ENCODE results near the gene STXBP6. TPM values are rescaled to one million over a fixed set of nuclear protein-coding genes. Genes with fewer than 3 reads are reported as not detected.

STXBP6 gene
- total and polyA plus RNA-seq, 2 of the 13 experiments (the other 11 are each of a cell fraction or from before 2014, with no cell fraction given) = 35.3 to 42.8 TPM

- 44% methylated on average over 10 of the region's 10 CpGs for WGBS (ENCODE audit: low lambda C conversion rate)
- no peak for ATAC-seq
- Histone ChIP-seq H3K36me3 (replicated peaks in 1 of 2; ENCODE audit: control insufficient read depth in 1 of 2, insufficient read depth in 2 of 2, low read length in 2 of 2) (no peaks in the 10 kb centered on the region), H3K79me2 (ENCODE audit: insufficient read depth, low read length) (no peaks in the 10 kb centered on the region), H3K27ac (ENCODE audit: extremely low read length, insufficient read depth, low read length) (no peak overlapping the region), H3K4me3 (replicated peaks in 1 of 3; ENCODE audit: insufficient read depth in 1 of 3, low read depth in 2 of 3, low read length in 3 of 3) (no peak overlapping the region), H3K9ac (ENCODE audit: insufficient read depth, low read depth, low read length) (no peak overlapping the region), H4K20me1 (ENCODE audit: insufficient read depth, low read length) (no peaks in the 10 kb centered on the region), H3K4me1 (ENCODE audit: insufficient read depth, low read length) (peaks cover 6% of the 10 kb centered on the region; the same call in 1 of the 2 replicates), H3K27me3 (ENCODE audit: control insufficient read depth in 1 of 2, insufficient read depth in 2 of 2, low read length in 2 of 2) (peaks cover 0 to 3% of the 10 kb centered on the region in 2 experiments; a peak in 1 of 5 replicates), H3K4me2 (ENCODE audit: low read depth, low read length) (no peak overlapping the region), H3K9me3 (ENCODE audit: low read length) (no peaks in the 10 kb centered on the region), H2AFZ (ENCODE audit: low read length) (no peak overlapping the region)
- TF ChIP-seq ZSCAN21 (CRISPR knock-in tag; IDR thresholded peaks at IDR 0.05; ENCODE audit: borderline replicate concordance) (0 out of 2 replicates have a peak, but pooled peaks have one; percentile 24), PREB (CRISPR knock-in tag; IDR thresholded peaks at IDR 0.05) (no peak), THAP8 (CRISPR knock-in tag; IDR thresholded peaks at IDR 0.05; ENCODE audit: borderline replicate concordance) (no peak), ZBTB20 (CRISPR knock-in tag; IDR thresholded peaks at IDR 0.05; ENCODE audit: borderline replicate concordance, low read depth) (no peak), PCBP2 (optimal IDR thresholded peaks at IDR 0.05; ENCODE audit: low read depth, low read length, poor library complexity, severe bottlenecking) (peak; percentile 95), ZSCAN22 (CRISPR knock-in tag; IDR thresholded peaks at IDR 0.05) (peak; percentile 75; the same call in 1 of the 2 replicates), CCAR2 (optimal IDR thresholded peaks at IDR 0.05; ENCODE audit: low read depth, low read length) (peak; percentile 38), HNRNPK (IDR thresholded peaks at IDR 0.05; ENCODE audit: low read depth, low read length, poor library complexity, severe bottlenecking) (peak; percentile 26)
- POLR2A ChIA-PET = no interaction called here
- intact Hi-C loops (cut with micrococcal nuclease; ENCODE audit: unreplicated experiment) = no loop called here
- no peak for FAIRE-seq
- in situ Hi-C loops (cut with HindIII; ENCODE audit: extremely low pct_ligation_motif_present, low pct_unique_long_range_greater_than_20kb) = no loop called here
- CTCF ChIA-PET (ENCODE audit: low intra/inter-chr PET ratio, low total read pairs) = no interaction called here
- no peak for DNase-seq (ENCODE audit: low spot score)
- no TSS peak for BruUV-seq (replicated peaks)
Observed at GRCh38 chr14:24794644-24795305, 255.2 kb downstream of the STXBP6 start.

Measured in HepG2 (cell line).